MCF 10A (cell line): ENCODE results near the gene FBXW9. TPM values are rescaled to one million over a fixed set of nuclear protein-coding genes. Genes with fewer than 3 reads are reported as not detected.

Experiments used
- BruUV-seq: library from RNA; stranded (reverse); fragments of 400-500 nt; replicated peaks from 2 replicates; lab custom pipeline; 2021; lab: Mats Ljungman, UMichigan
- CTCF ChIA-PET: fragments of 300-600 bp; sonication (Branson Sonifier 250); formaldehyde crosslinking; extraction: SDS; loops from one replicate; lab custom pipeline; 2021; ENCODE audit warnings: antibody characterized with exemption, inconsistent platforms; lab: Yijun Ruan, JAX
- POLR2A ChIA-PET: fragments of 300-600, 350-650 bp; sonication (Branson Sonifier 250); formaldehyde crosslinking; extraction: SDS; loops from one replicate; lab custom pipeline; 2020; ENCODE audit warnings: antibody characterized with exemption, inconsistent platforms; lab: Yijun Ruan, JAX
- DNase-seq: peaks from one replicate; pipeline ENCODE4 v3.0.0-alpha.2; 2018; ENCODE audit not compliant: unreplicated experiment
- H3K27ac Mint-ChIP-seq: one replicate; pipeline ENCODE4 v1.8.0; 2022; ENCODE audit warnings: mild to moderate bottlenecking, low read depth, mixed read lengths; ENCODE audit not compliant: unreplicated experiment
- H3K27me3 Mint-ChIP-seq: one replicate; pipeline ENCODE4 v1.8.0; 2022; ENCODE audit warnings: mixed read lengths; ENCODE audit not compliant: insufficient read depth, unreplicated experiment
- H3K36me3 Mint-ChIP-seq: one replicate; pipeline ENCODE4 v1.8.0; 2022; ENCODE audit warnings: mild to moderate bottlenecking, moderate library complexity, mixed read lengths; ENCODE audit not compliant: insufficient read depth, unreplicated experiment
- H3K4me1 Mint-ChIP-seq: one replicate; pipeline ENCODE4 v1.8.0; 2022; ENCODE audit warnings: mixed read lengths; ENCODE audit not compliant: insufficient read depth, unreplicated experiment
- H3K4me3 Mint-ChIP-seq: one replicate; pipeline ENCODE4 v1.8.0; 2022; ENCODE audit warnings: mild to moderate bottlenecking, moderate library complexity, mixed read lengths; ENCODE audit not compliant: unreplicated experiment
- H3K9me3 Mint-ChIP-seq: one replicate; pipeline ENCODE4 v1.8.0; 2022; ENCODE audit warnings: mixed read lengths; ENCODE audit not compliant: unreplicated experiment
- intact Hi-C: fragments of 100-400 bp; cut with micrococcal nuclease; formaldehyde crosslinking; loops from 2 replicates; pipeline ENCODE4 v1.14.1; 2022
- total RNA-seq: library from RNA; stranded (reverse); gene quantifications from 2 replicates; pipeline ENCODE4 v1.2.3, GENCODE V29; 2022
- TF ChIP-seq, protein P1 (sequence below): fragments of 200-600 bp; IDR thresholded peaks from one replicate; pipeline ENCODE4 v1.8.0; 2022; ENCODE audit warnings: antibody characterized with exemption, mild to moderate bottlenecking; ENCODE audit not compliant: unreplicated experiment

Gene FBXW9
- total RNA-seq, 1 experiment from 2014 or later, result 13.8 TPM

- POLR2A ChIA-PET, result interaction anchor here (0.6 to 1.4 kb wide), 2 partner anchors 11 to 30 kb away, joined by 3 read pairs; partner anchors contain the start of gene DHPS
- no peak overlapping the region for H3K27ac Mint-ChIP-seq
- no peaks in the 10 kb centered on the region for H3K27me3 Mint-ChIP-seq
- H3K9me3 Mint-ChIP-seq, result no peaks in the 10 kb centered on the region
- no peak for DNase-seq
- H3K4me1 Mint-ChIP-seq, result peaks cover under 1% of the 10 kb centered on the region
- intact Hi-C loops, result no loop called here
- CTCF ChIA-PET, result interaction anchor here (0.7 kb wide), 1 partner anchor 179 kb away, joined by 3 read pairs; no protein-coding TSS in a partner anchor
- BruUV-seq, result no TSS peak
- no peak overlapping the region for H3K4me3 Mint-ChIP-seq
- TF ChIP-seq, protein P1, sequence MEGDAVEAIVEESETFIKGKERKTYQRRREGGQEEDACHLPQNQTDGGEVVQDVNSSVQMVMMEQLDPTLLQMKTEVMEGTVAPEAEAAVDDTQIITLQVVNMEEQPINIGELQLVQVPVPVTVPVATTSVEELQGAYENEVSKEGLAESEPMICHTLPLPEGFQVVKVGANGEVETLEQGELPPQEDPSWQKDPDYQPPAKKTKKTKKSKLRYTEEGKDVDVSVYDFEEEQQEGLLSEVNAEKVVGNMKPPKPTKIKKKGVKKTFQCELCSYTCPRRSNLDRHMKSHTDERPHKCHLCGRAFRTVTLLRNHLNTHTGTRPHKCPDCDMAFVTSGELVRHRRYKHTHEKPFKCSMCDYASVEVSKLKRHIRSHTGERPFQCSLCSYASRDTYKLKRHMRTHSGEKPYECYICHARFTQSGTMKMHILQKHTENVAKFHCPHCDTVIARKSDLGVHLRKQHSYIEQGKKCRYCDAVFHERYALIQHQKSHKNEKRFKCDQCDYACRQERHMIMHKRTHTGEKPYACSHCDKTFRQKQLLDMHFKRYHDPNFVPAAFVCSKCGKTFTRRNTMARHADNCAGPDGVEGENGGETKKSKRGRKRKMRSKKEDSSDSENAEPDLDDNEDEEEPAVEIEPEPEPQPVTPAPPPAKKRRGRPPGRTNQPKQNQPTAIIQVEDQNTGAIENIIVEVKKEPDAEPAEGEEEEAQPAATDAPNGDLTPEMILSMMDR, result no peak
- peaks cover 33% of the 10 kb centered on the region for H3K36me3 Mint-ChIP-seq
These were observed 3.5 kb downstream of the FBXW9 start for GRCh38 chr19:12692960-12693359.

GRCh38 chr19:12689581-12690216 lies 6.7 kb downstream of the FBXW9 start:
- no peak overlapping the region for H3K27ac Mint-ChIP-seq
- CTCF ChIA-PET, result interaction anchor here (0.6 to 1.3 kb wide), 2 partner anchors 18 to 287 kb away, joined by 3 to 4 read pairs; no protein-coding TSS in a partner anchor
- intact Hi-C loops, result no loop called here
- POLR2A ChIA-PET, result no interaction called here
- TF ChIP-seq, protein P1, result no peak
- H3K4me1 Mint-ChIP-seq, result no peaks in the 10 kb centered on the region
- DNase-seq, result no peak
- BruUV-seq, result no TSS peak
- H3K27me3 Mint-ChIP-seq, result no peaks in the 10 kb centered on the region
- H3K36me3 Mint-ChIP-seq, result peaks cover 28% of the 10 kb centered on the region
- H3K4me3 Mint-ChIP-seq, result no peak overlapping the region
- H3K9me3 Mint-ChIP-seq, result no peaks in the 10 kb centered on the region

DNA sequence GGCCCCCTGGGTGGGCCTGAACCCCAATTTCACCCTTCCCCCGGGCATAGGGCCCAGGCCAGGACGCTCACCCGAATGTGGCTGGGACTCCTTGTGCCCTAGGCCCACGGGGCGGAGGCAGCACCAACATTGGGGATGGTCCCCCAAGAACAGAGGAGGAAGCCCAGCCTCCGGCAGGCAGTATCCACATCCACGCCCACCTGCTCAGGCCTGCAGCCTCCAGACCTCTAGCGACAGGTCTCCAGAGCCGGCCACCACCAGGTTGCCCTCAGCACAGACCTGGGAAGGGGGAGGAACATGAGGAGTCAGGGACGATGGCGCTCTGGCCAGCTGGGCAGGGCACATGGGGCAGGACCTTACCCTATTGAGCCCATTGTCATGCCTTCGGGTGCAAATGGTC lies 7.4 kb downstream of the FBXW9 start:
- intact Hi-C loops, result no loop called here
- TF ChIP-seq, protein P1, result no peak
- ChIA-PET CTCF (no interaction called here), POLR2A (no interaction called here)
- H3K9me3 Mint-ChIP-seq, result no peaks in the 10 kb centered on the region
- no peak for DNase-seq
- no peaks in the 10 kb centered on the region for H3K27me3 Mint-ChIP-seq
- H3K4me3 Mint-ChIP-seq, result no peak overlapping the region
- no TSS peak for BruUV-seq
- H3K27ac Mint-ChIP-seq, result no peak overlapping the region
- H3K36me3 Mint-ChIP-seq, result peaks cover 28% of the 10 kb centered on the region
- H3K4me1 Mint-ChIP-seq, result no peaks in the 10 kb centered on the region

DNA sequence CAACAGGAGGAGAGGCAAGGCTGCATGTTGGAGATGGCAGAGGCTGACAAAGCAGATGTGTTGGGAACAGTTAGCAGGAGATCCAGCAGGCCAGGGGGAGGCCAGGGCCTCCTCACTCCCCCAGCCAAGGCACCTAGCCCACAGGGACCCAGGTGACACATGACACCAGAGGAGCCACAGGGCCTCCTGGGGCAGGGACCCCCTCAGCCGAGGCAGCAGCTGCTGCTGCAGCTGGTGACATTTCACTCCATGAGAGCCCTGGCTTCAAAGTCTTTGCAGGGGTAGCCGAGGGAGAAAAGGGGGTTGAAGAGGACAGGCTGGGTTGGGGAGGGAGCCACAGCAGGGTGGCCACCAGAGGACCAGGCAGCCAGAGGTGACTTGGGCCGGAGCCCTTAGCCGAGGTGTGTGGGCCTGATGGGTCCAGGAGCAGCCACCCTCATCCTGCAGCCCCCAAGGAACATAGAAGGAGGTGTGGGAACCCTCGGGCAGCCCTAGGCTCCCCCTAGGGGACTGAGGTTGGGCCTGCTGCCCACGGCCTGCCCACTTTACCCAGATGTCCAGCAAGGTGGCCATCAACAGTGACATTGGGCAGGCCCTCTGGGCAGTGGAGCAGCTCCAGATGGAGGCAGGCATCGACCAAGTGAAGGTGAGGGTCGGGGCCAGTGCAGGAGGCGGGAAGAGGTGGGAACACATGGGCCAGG lies 8.8 kb downstream of the FBXW9 start, which contains the start of gene GNG14:
TSS of gene GNG14 (plus strand) at position 503 of the 701 bp plus-strand sequence. CDS start at position 554, 51 bp downstream.
- CTCF ChIA-PET, result no interaction called here
- POLR2A ChIA-PET, result interaction anchor here (0.9 kb wide), 1 partner anchor 9 kb away, joined by 3 read pairs; no protein-coding TSS in a partner anchor

More for the DNA sequence above, 8.8 kb downstream of the FBXW9 start, which contains the start of gene GNG14:
- TF ChIP-seq, protein P1, result no peak
- Mint-ChIP-seq H3K4me3 (no peak within 1 kb of the TSS), H3K4me1 (no peaks in the 10 kb centered on the region), H3K27me3 (no peaks in the 10 kb centered on the region), H3K36me3 (peaks cover 19% of the 10 kb centered on the region), H3K9me3 (no peaks in the 10 kb centered on the region), H3K27ac (no peak within 1 kb of the TSS)
- intact Hi-C loops, result no loop called here
- DNase-seq, result no peak
- BruUV-seq, result no TSS peak
